ENCODE data around the gene DCLK1. TPM values are rescaled to one million over a fixed set of nuclear protein-coding genes. Genes with fewer than 3 reads are reported as not detected.

The DCLK1 gene
- total RNA-seq, 1 experiment from 2014 or later, result 0.10 TPM

DNA sequence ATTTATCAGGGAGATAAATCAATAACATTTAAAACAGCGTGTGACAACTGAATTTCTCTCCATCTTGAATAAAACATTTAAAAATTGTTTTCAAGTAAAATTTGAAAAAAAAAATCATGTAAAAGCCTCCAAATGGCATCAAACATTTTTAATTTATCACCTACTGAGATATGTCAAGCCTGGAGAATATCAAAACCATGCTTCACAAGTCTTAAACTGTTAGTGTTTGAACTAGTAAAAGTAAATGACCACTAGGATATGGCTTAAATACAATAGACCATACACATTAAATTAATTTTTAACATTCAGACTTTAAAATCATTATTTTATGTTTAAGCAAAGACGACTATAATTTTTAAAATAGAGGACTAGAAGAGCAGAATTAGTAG lies 281.9 kb downstream of the DCLK1 start (continued):
- TF ChIP-seq, protein P1, sequence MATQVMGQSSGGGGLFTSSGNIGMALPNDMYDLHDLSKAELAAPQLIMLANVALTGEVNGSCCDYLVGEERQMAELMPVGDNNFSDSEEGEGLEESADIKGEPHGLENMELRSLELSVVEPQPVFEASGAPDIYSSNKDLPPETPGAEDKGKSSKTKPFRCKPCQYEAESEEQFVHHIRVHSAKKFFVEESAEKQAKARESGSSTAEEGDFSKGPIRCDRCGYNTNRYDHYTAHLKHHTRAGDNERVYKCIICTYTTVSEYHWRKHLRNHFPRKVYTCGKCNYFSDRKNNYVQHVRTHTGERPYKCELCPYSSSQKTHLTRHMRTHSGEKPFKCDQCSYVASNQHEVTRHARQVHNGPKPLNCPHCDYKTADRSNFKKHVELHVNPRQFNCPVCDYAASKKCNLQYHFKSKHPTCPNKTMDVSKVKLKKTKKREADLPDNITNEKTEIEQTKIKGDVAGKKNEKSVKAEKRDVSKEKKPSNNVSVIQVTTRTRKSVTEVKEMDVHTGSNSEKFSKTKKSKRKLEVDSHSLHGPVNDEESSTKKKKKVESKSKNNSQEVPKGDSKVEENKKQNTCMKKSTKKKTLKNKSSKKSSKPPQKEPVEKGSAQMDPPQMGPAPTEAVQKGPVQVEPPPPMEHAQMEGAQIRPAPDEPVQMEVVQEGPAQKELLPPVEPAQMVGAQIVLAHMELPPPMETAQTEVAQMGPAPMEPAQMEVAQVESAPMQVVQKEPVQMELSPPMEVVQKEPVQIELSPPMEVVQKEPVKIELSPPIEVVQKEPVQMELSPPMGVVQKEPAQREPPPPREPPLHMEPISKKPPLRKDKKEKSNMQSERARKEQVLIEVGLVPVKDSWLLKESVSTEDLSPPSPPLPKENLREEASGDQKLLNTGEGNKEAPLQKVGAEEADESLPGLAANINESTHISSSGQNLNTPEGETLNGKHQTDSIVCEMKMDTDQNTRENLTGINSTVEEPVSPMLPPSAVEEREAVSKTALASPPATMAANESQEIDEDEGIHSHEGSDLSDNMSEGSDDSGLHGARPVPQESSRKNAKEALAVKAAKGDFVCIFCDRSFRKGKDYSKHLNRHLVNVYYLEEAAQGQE (IDR thresholded peaks at IDR 0.05; ENCODE audit: low read depth), result no peak
- no peak for TF ChIP-seq ZFX (IDR thresholded peaks at IDR 0.05)
- no peak for TF ChIP-seq CEBPB (IDR thresholded peaks at IDR 0.05; ENCODE audit: low read depth)
- TF ChIP-seq FOSL1 (IDR thresholded peaks at IDR 0.05; ENCODE audit: low read depth), result no peak
- no peak for TF ChIP-seq YY1 (IDR thresholded peaks at IDR 0.05; ENCODE audit: extremely low read depth, insufficient replicate concordance, low read depth, low read length)
- no peak for TF ChIP-seq POLR2A (IDR thresholded peaks at IDR 0.05; ENCODE audit: borderline replicate concordance, extremely low read depth, insufficient read depth, insufficient read length)

DNA sequence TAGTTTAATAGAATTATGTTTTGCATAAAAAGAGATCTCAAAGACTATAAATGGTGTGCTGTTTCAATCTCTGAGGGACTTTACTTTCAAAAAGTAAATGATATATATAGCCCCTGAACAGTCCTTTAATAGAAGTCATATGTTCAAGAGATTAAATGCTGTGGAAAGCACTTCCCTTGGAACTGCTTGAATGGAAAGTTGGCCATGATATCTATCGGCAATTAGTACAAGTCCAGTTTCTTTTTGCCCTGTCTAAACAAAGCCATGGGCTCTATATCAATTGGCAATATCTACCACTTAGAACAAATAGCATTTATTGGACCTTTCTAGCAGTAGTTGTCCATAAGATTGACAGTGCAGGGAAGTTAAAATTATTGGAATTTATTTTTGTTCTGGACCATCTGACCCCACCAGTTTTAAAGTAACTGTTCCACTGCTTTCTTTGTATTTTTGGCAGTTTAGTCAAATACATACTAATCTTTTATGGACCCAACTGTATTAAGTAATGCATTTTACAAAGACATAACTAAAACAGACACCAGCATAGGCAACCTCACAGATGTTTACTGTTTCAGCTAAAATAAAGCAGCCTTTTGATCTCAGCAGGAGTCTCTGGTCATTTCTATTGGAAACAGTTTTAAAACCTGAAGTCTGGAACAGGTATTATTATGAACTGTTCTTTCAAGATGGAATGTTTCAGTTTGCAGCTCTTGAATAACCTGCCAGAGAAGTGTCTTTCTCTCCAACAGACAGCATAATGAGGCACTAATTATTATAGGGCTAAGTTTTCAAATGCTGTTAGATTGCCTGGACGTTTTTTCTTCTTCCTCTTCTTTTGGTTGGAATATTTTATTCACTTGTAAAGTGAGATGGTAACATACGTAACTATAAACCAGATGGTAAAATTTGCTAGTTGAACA lies 282.6 kb downstream of the DCLK1 start:
- H4K20me1 ChIP-seq (ENCODE audit: insufficient read depth), result no peaks in the 10 kb centered on the region
- ATAC-seq (no peak), DNase-seq (ENCODE audit: low read depth, low spot score) (no peak)
- H3K27ac ChIP-seq (ENCODE audit: low read depth, low read length), result no peak overlapping the region
- no peaks in the 10 kb centered on the region for H3K9me2 ChIP-seq (ENCODE audit: insufficient read depth)
- H3K9ac ChIP-seq (ENCODE audit: low read length), result no peak overlapping the region
- H3K9me3 ChIP-seq (ENCODE audit: control insufficient read depth in 1 of 2, insufficient read depth in 1 of 2, low read depth in 1 of 2, low read length in 2 of 2), result no peaks in the 10 kb centered on the region
- no TSS peak for BruUV-seq (replicated peaks)
- no peak overlapping the region for H2AFZ ChIP-seq (ENCODE audit: low read depth, low read length, poor library complexity, severe bottlenecking)
- no peaks in the 10 kb centered on the region for H3K4me1 ChIP-seq (ENCODE audit: control insufficient read depth in 1 of 2, insufficient read depth in 2 of 2, low read length in 2 of 2)
- ChIA-PET RAD21 (ENCODE audit: low non-redundant PET in 1 of 2, low total read pairs in 2 of 2, uncharacterized antibody in 2 of 2, unreplicated experiment in 2 of 2) (no interaction called here), POLR2A (no interaction called here), CTCF (no interaction called here)
- H3K36me3 ChIP-seq (ENCODE audit: control insufficient read depth in 1 of 2, insufficient read depth in 2 of 2, low read length in 2 of 2), result no peaks in the 10 kb centered on the region
- H3K4me3 ChIP-seq (replicated peaks in 1 of 2; ENCODE audit: low read depth in 1 of 2, low read length in 2 of 2), result no peak overlapping the region
- no peaks in the 10 kb centered on the region for H3K79me2 ChIP-seq (ENCODE audit: insufficient read depth, low read length)
- H3K27me3 ChIP-seq (ENCODE audit: insufficient read depth, low read length), result peaks cover 33% of the 10 kb centered on the region
- intact Hi-C loops (cut with micrococcal nuclease), result no loop called here
- H3K4me2 ChIP-seq (ENCODE audit: low read length), result no peak overlapping the region
- TF ChIP-seq EZH2phosphoT487 (IDR thresholded peaks at IDR 0.05; ENCODE audit: borderline replicate concordance), result no peak
- TF ChIP-seq, protein P2, sequence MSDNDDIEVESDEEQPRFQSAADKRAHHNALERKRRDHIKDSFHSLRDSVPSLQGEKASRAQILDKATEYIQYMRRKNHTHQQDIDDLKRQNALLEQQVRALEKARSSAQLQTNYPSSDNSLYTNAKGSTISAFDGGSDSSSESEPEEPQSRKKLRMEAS (IDR thresholded peaks at IDR 0.05), result no peak
- TF ChIP-seq ELF1 (IDR thresholded peaks at IDR 0.05; ENCODE audit: borderline replicate concordance, low read depth), result no peak
- TF ChIP-seq, protein P3, sequence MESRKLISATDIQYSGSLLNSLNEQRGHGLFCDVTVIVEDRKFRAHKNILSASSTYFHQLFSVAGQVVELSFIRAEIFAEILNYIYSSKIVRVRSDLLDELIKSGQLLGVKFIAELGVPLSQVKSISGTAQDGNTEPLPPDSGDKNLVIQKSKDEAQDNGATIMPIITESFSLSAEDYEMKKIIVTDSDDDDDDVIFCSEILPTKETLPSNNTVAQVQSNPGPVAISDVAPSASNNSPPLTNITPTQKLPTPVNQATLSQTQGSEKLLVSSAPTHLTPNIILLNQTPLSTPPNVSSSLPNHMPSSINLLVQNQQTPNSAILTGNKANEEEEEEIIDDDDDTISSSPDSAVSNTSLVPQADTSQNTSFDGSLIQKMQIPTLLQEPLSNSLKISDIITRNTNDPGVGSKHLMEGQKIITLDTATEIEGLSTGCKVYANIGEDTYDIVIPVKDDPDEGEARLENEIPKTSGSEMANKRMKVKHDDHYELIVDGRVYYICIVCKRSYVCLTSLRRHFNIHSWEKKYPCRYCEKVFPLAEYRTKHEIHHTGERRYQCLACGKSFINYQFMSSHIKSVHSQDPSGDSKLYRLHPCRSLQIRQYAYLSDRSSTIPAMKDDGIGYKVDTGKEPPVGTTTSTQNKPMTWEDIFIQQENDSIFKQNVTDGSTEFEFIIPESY (IDR thresholded peaks at IDR 0.05; ENCODE audit: extremely low read depth, insufficient replicate concordance, low read length), result no peak
- TF ChIP-seq, protein P4, sequence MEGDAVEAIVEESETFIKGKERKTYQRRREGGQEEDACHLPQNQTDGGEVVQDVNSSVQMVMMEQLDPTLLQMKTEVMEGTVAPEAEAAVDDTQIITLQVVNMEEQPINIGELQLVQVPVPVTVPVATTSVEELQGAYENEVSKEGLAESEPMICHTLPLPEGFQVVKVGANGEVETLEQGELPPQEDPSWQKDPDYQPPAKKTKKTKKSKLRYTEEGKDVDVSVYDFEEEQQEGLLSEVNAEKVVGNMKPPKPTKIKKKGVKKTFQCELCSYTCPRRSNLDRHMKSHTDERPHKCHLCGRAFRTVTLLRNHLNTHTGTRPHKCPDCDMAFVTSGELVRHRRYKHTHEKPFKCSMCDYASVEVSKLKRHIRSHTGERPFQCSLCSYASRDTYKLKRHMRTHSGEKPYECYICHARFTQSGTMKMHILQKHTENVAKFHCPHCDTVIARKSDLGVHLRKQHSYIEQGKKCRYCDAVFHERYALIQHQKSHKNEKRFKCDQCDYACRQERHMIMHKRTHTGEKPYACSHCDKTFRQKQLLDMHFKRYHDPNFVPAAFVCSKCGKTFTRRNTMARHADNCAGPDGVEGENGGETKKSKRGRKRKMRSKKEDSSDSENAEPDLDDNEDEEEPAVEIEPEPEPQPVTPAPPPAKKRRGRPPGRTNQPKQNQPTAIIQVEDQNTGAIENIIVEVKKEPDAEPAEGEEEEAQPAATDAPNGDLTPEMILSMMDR (IDR thresholded peaks at IDR 0.05 in 2 of 3, conservative IDR thresholded peaks at IDR 0.05 in 1 of 3; ENCODE audit: borderline replicate concordance in 1 of 3, insufficient read depth in 1 of 3, low read depth in 2 of 3, low read length in 2 of 3), result no peak
- no peak for TF ChIP-seq SP1 (IDR thresholded peaks at IDR 0.05; ENCODE audit: low read depth)
- no peak for TF ChIP-seq TCF7L2 (IDR thresholded peaks at IDR 0.05; ENCODE audit: borderline replicate concordance, extremely low read depth, insufficient read depth, insufficient read length)
- no peak for TF ChIP-seq SIN3A (IDR thresholded peaks at IDR 0.05; ENCODE audit: low read depth)
- no peak for TF ChIP-seq ZFX (IDR thresholded peaks at IDR 0.05)
- no peak for TF ChIP-seq EGR1 (IDR thresholded peaks at IDR 0.05; ENCODE audit: low read depth)
- TF ChIP-seq ZNF274 (IDR thresholded peaks at IDR 0.05; ENCODE audit: low read depth, low read length), result no peak
